Neural progenitor cell (in vitro differentiated cells): Measurements from ENCODE around the gene PHF19. TPM values are rescaled to one million over a fixed set of nuclear protein-coding genes. Genes with fewer than 3 reads are reported as not detected.

Source experiments
- DNase-seq: peaks from one replicate; pipeline ENCODE4 v3.0.0-alpha.2; 2016; ENCODE audit warnings: low spot score
- H2AFZ ChIP-seq: fragments of 200-600 bp; sonication (generic); replicated peaks from 2 replicates; pipeline ENCODE4 v1.6.1; 2016; ENCODE audit warnings: antibody characterized with exemption
- H3F3A ChIP-seq: fragments of 200-600 bp; sonication (generic); 2 replicates; pipeline ENCODE4 v1.6.1; 2016; ENCODE audit warnings: antibody characterized with exemption, low read depth
- H3K27ac ChIP-seq: fragments of 200-600 bp; sonication (generic); 2 replicates; pipeline ENCODE4 v1.5.1; 2016; ENCODE audit warnings: mild to moderate bottlenecking
- H3K27me3 ChIP-seq: fragments of 200-600 bp; sonication (generic); 2 replicates; pipeline ENCODE4 v1.6.1; 2016; ENCODE audit warnings: mild to moderate bottlenecking, moderate library complexity
- H3K36me3 ChIP-seq: fragments of 200-600 bp; sonication (generic); 2 replicates; pipeline ENCODE4 v1.5.1; 2016
- H3K4me1 ChIP-seq: fragments of 200-600 bp; sonication (generic); 2 replicates; pipeline ENCODE4 v1.6.1; 2016; ENCODE audit warnings: mixed run types
- H3K4me2 ChIP-seq: fragments of 200-600 bp; sonication (generic); 2 replicates; pipeline ENCODE4 v1.6.1; 2016
- H3K4me3 ChIP-seq: fragments of 200-600 bp; sonication (generic); 2 replicates; pipeline ENCODE4 v1.5.1; 2016
- H3K79me2 ChIP-seq: fragments of 200-600 bp; sonication (generic); 2 replicates; pipeline ENCODE4 v1.6.1; 2016; ENCODE audit warnings: low read depth
- H3K9ac ChIP-seq: fragments of 200-600 bp; sonication (generic); 2 replicates; pipeline ENCODE4 v1.6.1; 2016
- H3K9me3 ChIP-seq: fragments of 200-600 bp; sonication (generic); 2 replicates; pipeline ENCODE4 v1.5.1; 2016; ENCODE audit warnings: low read depth
- H4K20me1 ChIP-seq: fragments of 200-600 bp; sonication (generic); 2 replicates; pipeline ENCODE4 v1.6.1; 2016; ENCODE audit warnings: low read depth
- H3K27ac Mint-ChIP-seq: 3 replicates; pipeline ENCODE4 v1.8.0; 2021; ENCODE audit warnings: mixed read lengths
- H3K27me3 Mint-ChIP-seq: 2 replicates; pipeline ENCODE4 v1.8.0; 2022; ENCODE audit warnings: low read depth, mild to moderate bottlenecking, inconsistent platforms, moderate library complexity, mixed read lengths; ENCODE audit not compliant: insufficient read depth
- H3K36me3 Mint-ChIP-seq: 3 replicates; pipeline ENCODE4 v1.8.0; 2021; ENCODE audit warnings: mixed read lengths
- H3K4me1 Mint-ChIP-seq: 3 replicates; pipeline ENCODE4 v1.8.0; 2021; ENCODE audit warnings: mixed read lengths
- H3K4me3 Mint-ChIP-seq: 3 replicates; pipeline ENCODE4 v1.8.0; 2021; ENCODE audit warnings: mild to moderate bottlenecking, moderate library complexity, mixed read lengths
- H3K9me3 Mint-ChIP-seq: 3 replicates; pipeline ENCODE4 v1.8.0; 2020; ENCODE audit warnings: mixed read lengths
- CTCF ChIP-seq: fragments of 200-600 bp; sonication (generic); IDR thresholded peaks from 2 replicates; pipeline ENCODE4 v1.5.1; 2017; ENCODE audit warnings: antibody characterized with exemption, mild to moderate bottlenecking
- EZH2 ChIP-seq: fragments of 200-600 bp; sonication (generic); IDR thresholded peaks from 2 replicates; pipeline ENCODE4 v1.6.1; 2017; ENCODE audit warnings: antibody characterized with exemption, mild to moderate bottlenecking, moderate library complexity
- EZH2phosphoT487 ChIP-seq: fragments of 200-600 bp; sonication (generic); IDR thresholded peaks from 2 replicates; pipeline ENCODE4 v1.6.1; 2017; ENCODE audit warnings: antibody characterized with exemption
- total RNA-seq: library from RNA; depleted of rRNA; stranded (reverse); fragments of >200 nt; gene quantifications from 2 replicates; pipeline ENCODE4 v1.2.3, GENCODE V29; 2015; ENCODE audit warnings: low replicate concordance

Gene PHF19
- total RNA-seq, 1 donor from 2014 or later = 45.1 TPM

- Mint-ChIP-seq H3K36me3 (peaks cover 19% of the 10 kb centered on the region), H3K27me3 (no peaks in the 10 kb centered on the region), H3K4me1 (no peaks in the 10 kb centered on the region), H3K27ac (no peak overlapping the region), H3K4me3 (no peak overlapping the region), H3K9me3 (peaks cover 39% of the 10 kb centered on the region)
- Histone ChIP-seq H3K4me1 (no peaks in the 10 kb centered on the region), H3K79me2 (no peaks in the 10 kb centered on the region), H3K9ac (no peak overlapping the region), H3K27ac (no peak overlapping the region), H3K27me3 (no peaks in the 10 kb centered on the region), H3K9me3 (peaks cover 12% of the 10 kb centered on the region), H2AFZ (no peak overlapping the region), H3K4me2 (no peak overlapping the region), H3F3A (no peaks in the 10 kb centered on the region), H4K20me1 (no peaks in the 10 kb centered on the region), H3K4me3 (no peak overlapping the region), H3K36me3 (no peaks in the 10 kb centered on the region)
- DNase-seq = no peak
- no peak for TF ChIP-seq EZH2phosphoT487
- no peak for TF ChIP-seq CTCF
- TF ChIP-seq EZH2 = no peak
Observed at GRCh38 chr9:120807607-120808379, 69.2 kb downstream of the PHF19 start.

Other genes with a start within 250 kb of the PHF19 start
- 5.0 and 6.2 TPM in 2 replicates for gene MEGF9, start 162.7 kb downstream of the PHF19 start, total RNA-seq
- gene FBXW2, start 83.8 kb downstream of the PHF19 start, total RNA-seq = 31.0 and 32.7 TPM in 2 replicates
- gene PSMD5, start 34.3 kb downstream of the PHF19 start, total RNA-seq = 4.6 and 8.7 TPM in 2 replicates
- gene TRAF1, start 49.6 kb upstream of the PHF19 start, total RNA-seq = 3.2 and 4.5 TPM in 2 replicates
- gene C5, start 173.1 kb upstream of the PHF19 start, total RNA-seq = 4.5 and 5.5 TPM in 2 replicates
- 29.2 and 45.4 TPM in 2 replicates for gene CNTRL, start 197.8 kb upstream of the PHF19 start, total RNA-seq